KOPT-K1 (cell line): ENCODE measurements around the gene RBM8A.

Experiments
- H3K27ac ChIP-seq: fragments of 200-600 bp; sonication (generic); 2 replicates; pipeline ENCODE4 v1.5.1; 2016; ENCODE audit warnings: antibody characterized with exemption, mild to moderate bottlenecking, low read depth, low read length; ENCODE audit not compliant: poor library complexity, severe bottlenecking
- H3K36me3 ChIP-seq: fragments of 200-600 bp; sonication (generic); 2 replicates; pipeline ENCODE4 v1.5.1; 2017; ENCODE audit warnings: antibody characterized with exemption, mild to moderate bottlenecking, low read length, moderate library complexity; ENCODE audit not compliant: insufficient read depth
- H3K9me3 ChIP-seq: fragments of 200-600 bp; sonication (generic); 2 replicates; pipeline ENCODE4 v1.5.1; 2017; ENCODE audit warnings: antibody characterized with exemption, low read length, mild to moderate bottlenecking; ENCODE audit not compliant: insufficient read depth, poor library complexity, severe bottlenecking

The RBM8A gene

DNA sequence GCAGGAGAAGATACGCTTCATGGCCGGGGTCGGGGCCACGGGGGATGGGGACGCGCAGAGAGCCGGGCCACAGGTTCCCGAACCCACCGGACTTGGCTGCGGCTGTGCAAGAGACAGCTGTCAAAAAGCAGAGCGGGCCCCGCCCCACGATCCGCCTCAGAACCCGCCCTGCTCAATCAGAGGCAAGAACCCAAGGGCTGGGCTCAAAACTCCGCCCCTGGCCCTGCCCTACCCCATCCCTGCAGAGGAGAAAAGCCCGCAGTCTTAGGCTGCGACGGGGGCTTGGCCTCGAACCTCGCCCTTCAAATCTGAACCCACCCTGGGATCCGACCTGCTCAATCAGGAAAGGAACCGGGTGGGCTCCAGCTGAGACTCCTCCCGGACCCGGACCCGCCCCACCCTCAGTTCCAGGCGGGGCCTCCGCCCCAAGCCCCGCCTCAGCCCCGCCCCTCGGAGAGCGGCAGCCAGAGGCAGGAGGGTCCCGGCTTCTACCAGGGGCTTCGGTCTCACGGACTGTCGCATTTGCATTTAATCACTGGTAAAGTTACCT, 41.5 kb downstream of the RBM8A start, which contains the start of gene ANKRD35:
Gene ANKRD35 (minus strand): TSS at position 129 of the 550 bp plus-strand sequence. CDS start 108 bp downstream, at position 21.
- H3K36me3 ChIP-seq, result no peaks in the 10 kb centered on the region

GRCh38 chr1:145884675-145885074, 42.6 kb downstream of the RBM8A start:
- no peaks in the 10 kb centered on the region for H3K9me3 ChIP-seq
- H3K27ac ChIP-seq, result no peak overlapping the region
- H3K36me3 ChIP-seq, result no peaks in the 10 kb centered on the region

More for the DNA sequence above, 41.5 kb downstream of the RBM8A start, which contains the start of gene ANKRD35:
- Histone ChIP-seq H3K27ac (no peak within 1 kb of the TSS), H3K9me3 (no peaks in the 10 kb centered on the region)

GRCh38 chr1:145879775-145880174, 47.5 kb downstream of the RBM8A start:
- H3K9me3 ChIP-seq, result no peaks in the 10 kb centered on the region
- H3K36me3 ChIP-seq, result no peaks in the 10 kb centered on the region
- no peak overlapping the region for H3K27ac ChIP-seq

DNA sequence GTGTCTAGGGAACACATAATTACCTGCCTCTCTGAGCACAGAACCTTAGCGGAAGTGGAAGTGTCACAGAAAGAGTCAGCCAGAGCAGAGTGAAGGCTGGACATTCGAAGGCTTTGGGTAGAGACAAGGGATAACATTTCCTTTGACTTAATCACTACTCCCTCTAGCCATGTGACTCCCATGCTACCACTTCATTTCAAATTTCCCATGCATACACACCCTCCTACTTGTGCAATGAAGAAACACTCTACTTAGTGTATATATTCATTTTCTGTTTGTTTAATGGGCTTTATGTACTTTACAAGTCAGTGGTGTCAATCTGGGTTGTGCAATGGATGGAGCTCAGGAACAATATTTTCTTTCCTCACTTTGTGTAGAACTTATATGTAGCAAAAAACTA, 48.6 kb downstream of the RBM8A start:
- H3K9me3 ChIP-seq, result no peaks in the 10 kb centered on the region
- no peak overlapping the region for H3K27ac ChIP-seq
- no peaks in the 10 kb centered on the region for H3K36me3 ChIP-seq

GRCh38 chr1:145877923-145878486, 49.3 kb downstream of the RBM8A start:
- Histone ChIP-seq H3K27ac (no peak overlapping the region), H3K9me3 (no peaks in the 10 kb centered on the region), H3K36me3 (no peaks in the 10 kb centered on the region)

- no peak overlapping the region for H3K27ac ChIP-seq
- no peaks in the 10 kb centered on the region for H3K9me3 ChIP-seq
- H3K36me3 ChIP-seq, result no peaks in the 10 kb centered on the region
Measured at GRCh38 chr1:145874646-145875045, 52.6 kb downstream of the RBM8A start.

DNA sequence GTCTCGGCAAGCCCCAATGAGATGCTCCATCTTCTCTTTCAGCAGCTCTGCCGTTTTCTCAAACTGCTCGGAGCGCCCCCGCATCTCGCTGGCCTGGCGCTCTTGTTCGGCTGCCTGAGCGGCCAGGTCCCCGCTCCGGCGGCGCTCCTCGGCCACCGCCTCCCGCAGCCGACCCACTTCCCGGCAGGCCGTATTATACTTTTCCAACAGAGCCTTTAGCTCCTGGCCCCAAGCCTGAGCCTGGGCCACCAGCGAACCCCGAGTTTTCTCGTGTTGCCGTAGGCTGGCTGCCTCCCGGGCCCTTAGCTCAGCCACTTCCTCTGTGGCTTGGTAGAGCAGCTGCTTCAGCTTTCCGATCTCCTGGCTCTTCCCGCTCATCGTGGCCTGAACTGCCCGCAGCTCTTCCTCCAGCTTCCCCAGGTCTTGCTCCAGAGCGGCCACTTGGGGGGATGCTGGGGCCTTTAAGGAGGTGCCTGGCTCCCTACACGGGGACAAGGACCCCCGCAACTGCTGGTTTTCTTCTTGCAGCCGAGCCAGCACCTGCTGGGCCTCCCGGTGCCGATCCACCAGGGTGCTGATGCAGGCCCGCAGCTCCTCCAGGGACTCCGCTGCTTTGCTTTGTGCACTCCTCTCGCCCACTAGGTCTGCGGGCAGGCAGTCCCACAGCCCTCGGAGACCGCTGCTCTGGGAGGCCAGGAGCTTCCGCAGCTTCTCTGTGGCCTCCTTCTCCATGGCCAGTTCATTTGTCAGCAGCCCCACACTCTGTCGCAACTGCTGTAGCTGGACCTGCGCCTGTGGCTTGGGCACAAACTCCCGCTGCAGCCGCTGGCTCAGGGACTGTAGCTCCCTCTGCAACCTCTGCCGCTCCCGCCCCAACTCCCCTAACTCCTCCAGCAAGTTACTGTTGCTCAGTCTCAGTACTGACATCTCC, 55.0 kb downstream of the RBM8A start:
- no peak overlapping the region for H3K27ac ChIP-seq
- no peaks in the 10 kb centered on the region for H3K9me3 ChIP-seq
- H3K36me3 ChIP-seq, result no peaks in the 10 kb centered on the region
